ENCODE data around the gene SLC39A11.
A peak's percentile ranks its signal among the peaks of the same experiment; 100 is the strongest.

Gene SLC39A11

DNA sequence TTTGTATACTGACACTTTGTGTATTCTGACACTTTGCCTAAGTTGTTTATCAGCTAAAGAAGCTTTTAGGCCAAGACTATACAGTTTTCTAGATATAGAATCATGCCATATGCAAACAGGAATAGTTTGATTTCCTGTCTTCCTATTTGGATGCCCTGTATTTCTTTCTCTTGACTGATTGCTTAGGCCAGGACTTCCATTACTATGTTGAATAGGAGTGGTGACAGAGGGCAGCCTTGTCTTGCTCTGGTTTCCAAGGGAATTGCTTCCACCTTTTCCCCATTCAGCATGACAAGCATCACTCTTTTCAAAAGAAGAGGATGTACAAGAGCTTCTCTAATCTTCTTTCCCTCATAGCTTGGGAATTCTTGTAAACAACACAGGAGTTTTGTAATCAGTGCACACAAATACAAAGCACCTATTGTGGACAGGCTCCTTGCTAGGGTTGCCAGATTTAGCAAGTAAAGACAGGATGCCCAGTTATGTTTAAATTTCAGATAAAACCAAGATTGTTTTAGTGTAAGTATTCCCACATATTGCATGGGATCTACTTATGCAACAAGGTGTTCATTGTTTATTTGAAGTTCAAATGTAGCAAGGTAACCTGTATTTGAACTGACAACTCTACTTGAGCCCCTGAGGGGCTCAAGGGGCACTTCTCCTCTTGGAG, 233.5 kb downstream of the SLC39A11 start:
- Histone ChIP-seq H3K23ac (ENCODE audit: low read length in 2 of 2) (no peak overlapping the region), H3K4me1 (ENCODE audit: control insufficient read depth, insufficient read depth, low read depth, low read length) (peaks cover 1% of the 10 kb centered on the region), H3K18ac (ENCODE audit: low read depth in 1 of 2, low read length in 2 of 2) (no peak overlapping the region), H3K4ac (ENCODE audit: low read depth in 1 of 2, low read length in 2 of 2) (no peak overlapping the region), H3K79me1 (replicated peaks; ENCODE audit: low read length, poor library complexity, severe bottlenecking) (peaks cover 5% of the 10 kb centered on the region), H2BK12ac (ENCODE audit: low read length in 2 of 2) (no peak overlapping the region), H2BK15ac (ENCODE audit: low read depth, poor library complexity, severe bottlenecking) (no peak overlapping the region), H3K36me3 (ENCODE audit: control insufficient read depth in 1 of 2, insufficient read depth in 2 of 2, low read depth in 1 of 2, low read length in 2 of 2) (no peaks in the 10 kb centered on the region), H3K4me2 (ENCODE audit: low read length, poor library complexity, severe bottlenecking) (no peak overlapping the region), H2AK5ac (ENCODE audit: low read length, severe bottlenecking) (no peak overlapping the region), H3K14ac (ENCODE audit: low read length in 2 of 2) (no peak overlapping the region), H4K8ac (ENCODE audit: low read length) (no peak overlapping the region), H2AFZ (ENCODE audit: low read depth, low read length) (no peak overlapping the region), H4K91ac (ENCODE audit: low read length) (no peak overlapping the region), H2BK120ac (ENCODE audit: low read depth, low read length) (no peak overlapping the region), H3K9ac (ENCODE audit: low read length) (no peak overlapping the region), H3K9me3 (ENCODE audit: control insufficient read depth, low read length) (no peaks in the 10 kb centered on the region), H3K27me3 (ENCODE audit: control insufficient read depth in 1 of 2, insufficient read depth in 1 of 2, low read length in 2 of 2) (no peaks in the 10 kb centered on the region), H3K27ac (ENCODE audit: low read length, poor library complexity, severe bottlenecking) (no peak overlapping the region), H2BK5ac (ENCODE audit: low read depth, low read length, poor library complexity, severe bottlenecking) (no peak overlapping the region), H3K4me3 (ENCODE audit: insufficient read depth in 1 of 2, low read depth in 1 of 2, low read length in 2 of 2) (no peak overlapping the region)
- no peak for DNase-seq

DNA sequence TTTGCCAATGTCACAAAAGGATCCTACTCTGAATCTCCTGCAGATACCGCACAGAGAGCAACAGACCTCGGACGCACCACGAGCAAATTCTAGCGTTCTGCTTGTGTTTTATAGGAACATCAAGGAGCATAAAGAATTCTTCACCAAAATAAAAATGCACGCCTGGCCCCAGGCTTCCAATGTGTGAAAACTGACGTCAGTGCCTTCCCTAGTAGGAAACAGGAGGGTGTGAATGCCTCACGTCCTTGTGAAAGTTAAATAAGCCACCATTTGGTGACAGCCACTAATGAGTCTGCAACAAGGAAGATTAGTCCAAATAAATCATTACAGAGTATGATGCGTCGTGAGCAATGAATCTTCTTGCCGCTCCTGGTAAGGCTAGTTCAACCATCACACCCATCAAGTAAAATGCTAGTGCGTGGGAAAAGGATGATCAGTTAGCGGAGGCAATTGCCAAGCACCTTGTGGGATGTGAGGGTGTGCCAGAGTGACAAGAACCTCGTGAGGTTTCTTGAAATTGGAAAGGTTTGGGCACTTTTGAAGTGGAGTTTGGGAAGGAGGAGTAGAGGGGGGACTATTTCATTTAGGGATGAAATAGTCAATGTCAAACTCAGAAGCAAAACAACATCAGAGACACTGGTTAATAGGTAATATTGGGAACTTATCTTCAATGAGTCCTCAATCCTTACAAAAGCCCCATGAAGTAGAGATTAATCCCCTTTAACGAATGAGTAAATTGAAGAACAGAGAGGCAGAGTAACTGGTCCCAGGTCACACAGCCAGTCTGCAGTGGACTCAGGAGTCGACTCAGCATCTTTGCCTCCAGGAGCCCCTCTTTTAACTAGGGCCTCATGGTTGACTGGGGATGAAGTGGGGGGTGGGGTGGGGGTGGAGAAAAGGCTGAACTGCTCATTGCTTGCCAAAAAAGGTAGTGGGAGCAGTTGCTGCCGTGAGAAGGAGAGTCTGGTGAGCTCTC, 238.8 kb downstream of the SLC39A11 start:
- no peak overlapping the region for H2BK12ac ChIP-seq (ENCODE audit: low read length in 2 of 2)
- no peaks in the 10 kb centered on the region for H3K9me3 ChIP-seq (ENCODE audit: control insufficient read depth, low read length)
- peaks cover 2% of the 10 kb centered on the region for H3K79me1 ChIP-seq (replicated peaks; ENCODE audit: low read length, poor library complexity, severe bottlenecking)
- 73% methylated on average over 16 of the region's 17 CpGs for WGBS
- H2BK15ac ChIP-seq (ENCODE audit: low read depth, poor library complexity, severe bottlenecking) = no peak overlapping the region
- H2AFZ ChIP-seq (ENCODE audit: low read depth, low read length) = no peak overlapping the region
- no peak overlapping the region for H3K23ac ChIP-seq (ENCODE audit: low read length in 2 of 2)
- H3K4me1 ChIP-seq (ENCODE audit: control insufficient read depth, insufficient read depth, low read depth, low read length) = no peaks in the 10 kb centered on the region
- no peak overlapping the region for H2BK120ac ChIP-seq (ENCODE audit: low read depth, low read length)
- no peak overlapping the region for H3K18ac ChIP-seq (ENCODE audit: low read depth in 1 of 2, low read length in 2 of 2)
- H3K4me3 ChIP-seq (ENCODE audit: insufficient read depth in 1 of 2, low read depth in 1 of 2, low read length in 2 of 2) = no peak overlapping the region
- no peak overlapping the region for H3K14ac ChIP-seq (ENCODE audit: low read length in 2 of 2)
- H3K9ac ChIP-seq (ENCODE audit: low read length) = no peak overlapping the region
- H3K36me3 ChIP-seq (ENCODE audit: control insufficient read depth in 1 of 2, insufficient read depth in 2 of 2, low read depth in 1 of 2, low read length in 2 of 2) = no peaks in the 10 kb centered on the region
- H3K27ac ChIP-seq (ENCODE audit: low read length, poor library complexity, severe bottlenecking) = no peak overlapping the region
- no peak overlapping the region for H3K4ac ChIP-seq (ENCODE audit: low read depth in 1 of 2, low read length in 2 of 2)
- H2BK5ac ChIP-seq (ENCODE audit: low read depth, low read length, poor library complexity, severe bottlenecking) = no peak overlapping the region
- no peak overlapping the region for H3K4me2 ChIP-seq (ENCODE audit: low read length, poor library complexity, severe bottlenecking)
- no peak overlapping the region for H2AK5ac ChIP-seq (ENCODE audit: low read length, severe bottlenecking)
- no peak overlapping the region for H4K8ac ChIP-seq (ENCODE audit: low read length)
- H3K27me3 ChIP-seq (ENCODE audit: control insufficient read depth in 1 of 2, insufficient read depth in 1 of 2, low read length in 2 of 2) = no peaks in the 10 kb centered on the region
- no peak for DNase-seq
- no peak overlapping the region for H4K91ac ChIP-seq (ENCODE audit: low read length)

DNA sequence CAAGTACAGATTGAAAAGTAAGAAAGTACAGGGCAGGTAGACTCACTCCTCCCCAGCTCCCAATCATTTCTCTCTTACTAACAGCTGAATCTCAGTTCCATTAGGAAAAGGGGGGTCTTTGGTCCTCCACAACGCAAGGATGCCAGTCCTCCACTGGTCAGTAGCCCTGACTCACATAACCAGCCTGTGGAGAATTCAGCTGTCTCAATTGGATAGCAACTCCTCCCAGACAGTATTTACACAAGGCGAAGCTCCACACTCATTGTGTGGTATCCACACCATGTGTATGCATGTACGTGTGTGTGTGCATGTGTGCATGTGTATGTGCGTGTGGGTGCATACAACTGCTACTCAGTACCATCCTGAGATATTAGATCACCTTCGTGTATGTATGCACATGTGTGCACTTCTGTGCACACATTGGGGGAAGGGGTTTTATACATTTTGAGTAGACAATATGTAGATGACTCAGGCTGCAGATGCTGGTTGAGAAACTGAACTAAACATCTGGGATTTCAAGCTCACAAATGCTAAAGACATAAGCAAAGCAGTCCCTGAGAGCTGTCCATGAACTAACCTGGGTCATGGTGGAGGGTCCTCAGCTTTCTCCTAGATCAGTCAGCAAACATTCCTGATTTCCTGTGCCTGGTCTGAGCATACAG, 240.1 kb downstream of the SLC39A11 start:
- DNase-seq = peak; percentile 5
- H4K91ac ChIP-seq (ENCODE audit: low read length) = peak overlapping the region; percentile 68
- H3K4me2 ChIP-seq (ENCODE audit: low read length, poor library complexity, severe bottlenecking) = no peak overlapping the region
- H3K4me3 ChIP-seq (ENCODE audit: insufficient read depth in 1 of 2, low read depth in 1 of 2, low read length in 2 of 2) = no peak overlapping the region
- no peaks in the 10 kb centered on the region for H3K27me3 ChIP-seq (ENCODE audit: control insufficient read depth in 1 of 2, insufficient read depth in 1 of 2, low read length in 2 of 2)
- no peak overlapping the region for H2BK5ac ChIP-seq (ENCODE audit: low read depth, low read length, poor library complexity, severe bottlenecking)
- H2AFZ ChIP-seq (ENCODE audit: low read depth, low read length) = no peak overlapping the region
- no peak overlapping the region for H2BK120ac ChIP-seq (ENCODE audit: low read depth, low read length)
- H3K4ac ChIP-seq (ENCODE audit: low read depth in 1 of 2, low read length in 2 of 2) = no peak overlapping the region
- 91% methylated on average over 5 of the region's 5 CpGs for WGBS
- no peak overlapping the region for H2AK5ac ChIP-seq (ENCODE audit: low read length, severe bottlenecking)
- no peak overlapping the region for H3K27ac ChIP-seq (ENCODE audit: low read length, poor library complexity, severe bottlenecking)
- no peaks in the 10 kb centered on the region for H3K36me3 ChIP-seq (ENCODE audit: control insufficient read depth in 1 of 2, insufficient read depth in 2 of 2, low read depth in 1 of 2, low read length in 2 of 2)
- H3K23ac ChIP-seq (ENCODE audit: low read length in 2 of 2) = no peak overlapping the region
- H3K18ac ChIP-seq (ENCODE audit: low read depth in 1 of 2, low read length in 2 of 2) = no peak overlapping the region
- H3K14ac ChIP-seq (ENCODE audit: low read length in 2 of 2) = no peak overlapping the region
- H3K79me1 ChIP-seq (replicated peaks; ENCODE audit: low read length, poor library complexity, severe bottlenecking) = peaks cover 2% of the 10 kb centered on the region
- H2BK15ac ChIP-seq (ENCODE audit: low read depth, poor library complexity, severe bottlenecking) = no peak overlapping the region
- no peak overlapping the region for H3K9ac ChIP-seq (ENCODE audit: low read length)
- H3K4me1 ChIP-seq (ENCODE audit: control insufficient read depth, insufficient read depth, low read depth, low read length) = no peaks in the 10 kb centered on the region
- no peak overlapping the region for H4K8ac ChIP-seq (ENCODE audit: low read length)
- H2BK12ac ChIP-seq (ENCODE audit: low read length in 2 of 2) = no peak overlapping the region
- H3K9me3 ChIP-seq (ENCODE audit: control insufficient read depth, low read length) = no peaks in the 10 kb centered on the region

Measured in mesenchymal stem cell (in vitro differentiated cells and primary cell).